ENCODE results near the gene PGRMC2.

Gene PGRMC2

GRCh38 chr4:128285085-128285997 is 2.3 kb downstream of the PGRMC2 start:
- H2AFZ ChIP-seq (ENCODE audit: low read depth, low read length): no peak overlapping the region
- peak overlapping the region; percentile 76; the same call in 1 of the 2 replicates for H3K9ac ChIP-seq (ENCODE audit: low read length)
- no peak overlapping the region for H3K27ac ChIP-seq (ENCODE audit: low read length)

GRCh38 chr4:128284317-128284716 is 3.3 kb downstream of the PGRMC2 start:
- Histone ChIP-seq H4K20me1 (ENCODE audit: insufficient read depth, low read length) (peaks cover 31% of the 10 kb centered on the region), H3K79me2 (ENCODE audit: low read length) (peaks cover 89% of the 10 kb centered on the region), H2AFZ (ENCODE audit: low read depth, low read length) (no peak overlapping the region), H3K4me3 (ENCODE audit: low read length) (no peak overlapping the region), H3K27me3 (ENCODE audit: low read depth, low read length) (no peaks in the 10 kb centered on the region), H3K4me2 (ENCODE audit: low read length) (no peak overlapping the region), H3K27ac (ENCODE audit: low read length) (no peak overlapping the region), H3K36me3 (replicated peaks; ENCODE audit: low read depth, low read length) (peaks cover 33% of the 10 kb centered on the region), H3K9ac (ENCODE audit: low read length) (no peak overlapping the region), H3K9me3 (ENCODE audit: insufficient read depth, low read length) (no peaks in the 10 kb centered on the region), H3K4me1 (ENCODE audit: low read length) (peaks cover 14% of the 10 kb centered on the region)
- TF ChIP-seq CTCF (IDR thresholded peaks at IDR 0.05; ENCODE audit: low read depth, low read length) (no peak), EZH2phosphoT487 (IDR thresholded peaks at IDR 0.05; ENCODE audit: low read depth) (no peak)

More at GRCh38 chr4:128285085-128285997, 2.3 kb downstream of the PGRMC2 start:
- Histone ChIP-seq H3K4me1 (ENCODE audit: low read length) (peaks cover 15% of the 10 kb centered on the region), H3K79me2 (ENCODE audit: low read length) (peaks cover 82% of the 10 kb centered on the region), H3K36me3 (replicated peaks; ENCODE audit: low read depth, low read length) (peaks cover 24% of the 10 kb centered on the region), H3K4me3 (ENCODE audit: low read length) (peak overlapping the region; percentile 87), H4K20me1 (ENCODE audit: insufficient read depth, low read length) (peaks cover 31% of the 10 kb centered on the region), H3K27me3 (ENCODE audit: low read depth, low read length) (no peaks in the 10 kb centered on the region), H3K4me2 (ENCODE audit: low read length) (peak overlapping the region; percentile 89), H3K9me3 (ENCODE audit: insufficient read depth, low read length) (no peaks in the 10 kb centered on the region)
- TF ChIP-seq EZH2phosphoT487 (IDR thresholded peaks at IDR 0.05; ENCODE audit: low read depth) (no peak), CTCF (IDR thresholded peaks at IDR 0.05; ENCODE audit: low read depth, low read length) (no peak)

- Histone ChIP-seq H3K79me2 (ENCODE audit: low read length) (peaks cover 92% of the 10 kb centered on the region), H3K9me3 (ENCODE audit: insufficient read depth, low read length) (no peaks in the 10 kb centered on the region), H3K4me2 (ENCODE audit: low read length) (no peak overlapping the region), H3K36me3 (replicated peaks; ENCODE audit: low read depth, low read length) (peaks cover 35% of the 10 kb centered on the region), H3K27me3 (ENCODE audit: low read depth, low read length) (no peaks in the 10 kb centered on the region), H4K20me1 (ENCODE audit: insufficient read depth, low read length) (peaks cover 31% of the 10 kb centered on the region), H3K4me3 (ENCODE audit: low read length) (no peak overlapping the region), H2AFZ (ENCODE audit: low read depth, low read length) (no peak overlapping the region), H3K9ac (ENCODE audit: low read length) (no peak overlapping the region), H3K27ac (ENCODE audit: low read length) (no peak overlapping the region), H3K4me1 (ENCODE audit: low read length) (peaks cover 12% of the 10 kb centered on the region)
- TF ChIP-seq CTCF (IDR thresholded peaks at IDR 0.05; ENCODE audit: low read depth, low read length): no peak
- TF ChIP-seq EZH2phosphoT487 (IDR thresholded peaks at IDR 0.05; ENCODE audit: low read depth): no peak
These were observed 4.5 kb downstream of the PGRMC2 start for GRCh38 chr4:128283071-128283470.

GRCh38 chr4:128282516-128282915 is 5.1 kb downstream of the PGRMC2 start:
- TF ChIP-seq EZH2phosphoT487 (IDR thresholded peaks at IDR 0.05; ENCODE audit: low read depth): no peak
- TF ChIP-seq CTCF (IDR thresholded peaks at IDR 0.05; ENCODE audit: low read depth, low read length): no peak
- no peaks in the 10 kb centered on the region for H3K27me3 ChIP-seq (ENCODE audit: low read depth, low read length)
- no peak overlapping the region for H3K9ac ChIP-seq (ENCODE audit: low read length)
- H3K4me2 ChIP-seq (ENCODE audit: low read length): no peak overlapping the region
- no peak overlapping the region for H3K4me3 ChIP-seq (ENCODE audit: low read length)
- H3K27ac ChIP-seq (ENCODE audit: low read length): no peak overlapping the region
- no peak overlapping the region for H2AFZ ChIP-seq (ENCODE audit: low read depth, low read length)
- H4K20me1 ChIP-seq (ENCODE audit: insufficient read depth, low read length): peaks cover 31% of the 10 kb centered on the region
- peaks cover 96% of the 10 kb centered on the region for H3K79me2 ChIP-seq (ENCODE audit: low read length)
- no peaks in the 10 kb centered on the region for H3K9me3 ChIP-seq (ENCODE audit: insufficient read depth, low read length)
- H3K36me3 ChIP-seq (replicated peaks; ENCODE audit: low read depth, low read length): peaks cover 39% of the 10 kb centered on the region
- H3K4me1 ChIP-seq (ENCODE audit: low read length): peaks cover 12% of the 10 kb centered on the region

Data from OCI-LY3 (cell line).